ENCODE results near the gene RNF32. TPM values are rescaled to one million over a fixed set of nuclear protein-coding genes. Genes with fewer than 3 reads are reported as not detected.
A peak's percentile ranks its signal among the peaks of the same experiment; 100 is the strongest.

The RNF32 gene
- total and polyA plus RNA-seq, 2 of the 13 experiments (the other 11 are each of a cell fraction or from before 2014, with no cell fraction given), result not detected

DNA sequence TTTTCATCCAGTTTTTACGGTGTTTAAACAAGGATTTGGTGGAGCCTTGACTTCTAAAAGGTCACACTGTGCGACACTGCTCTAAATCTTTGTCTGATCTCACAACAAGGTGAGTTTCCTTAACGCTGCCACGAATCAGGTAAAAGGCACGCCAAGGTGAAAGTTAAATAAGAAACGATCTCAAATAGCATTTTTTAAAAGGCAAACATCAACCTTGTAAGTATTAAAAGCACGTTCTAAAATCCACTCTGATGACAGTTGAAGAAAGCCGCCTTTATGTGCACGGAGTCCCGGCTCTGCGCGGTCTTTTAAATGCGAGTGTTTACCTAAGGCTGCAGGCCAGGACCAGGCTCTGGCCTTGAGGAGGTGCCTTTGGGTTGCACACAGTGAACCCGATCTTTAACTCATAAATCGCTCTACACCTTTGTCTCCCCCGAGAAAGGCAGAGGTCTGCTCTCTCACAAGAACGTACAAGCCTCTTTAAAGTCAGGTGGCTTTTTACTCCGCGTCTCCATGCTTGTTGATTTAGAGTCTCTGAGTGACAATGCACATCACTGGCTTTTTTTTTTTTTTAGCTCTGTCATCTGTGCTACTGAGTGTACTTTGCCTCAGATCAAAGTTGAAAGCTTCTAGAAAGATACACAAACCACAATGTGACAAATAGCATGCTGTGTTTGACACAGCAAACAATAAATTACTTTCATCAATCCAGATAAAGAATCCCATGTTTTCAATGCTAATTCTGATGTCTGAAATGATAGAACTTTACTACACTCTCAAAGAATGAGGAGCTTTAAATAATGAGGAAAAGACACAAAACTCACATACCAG is 25.9 kb upstream of the RNF32 start (continued):
- TF ChIP-seq, protein P1, sequence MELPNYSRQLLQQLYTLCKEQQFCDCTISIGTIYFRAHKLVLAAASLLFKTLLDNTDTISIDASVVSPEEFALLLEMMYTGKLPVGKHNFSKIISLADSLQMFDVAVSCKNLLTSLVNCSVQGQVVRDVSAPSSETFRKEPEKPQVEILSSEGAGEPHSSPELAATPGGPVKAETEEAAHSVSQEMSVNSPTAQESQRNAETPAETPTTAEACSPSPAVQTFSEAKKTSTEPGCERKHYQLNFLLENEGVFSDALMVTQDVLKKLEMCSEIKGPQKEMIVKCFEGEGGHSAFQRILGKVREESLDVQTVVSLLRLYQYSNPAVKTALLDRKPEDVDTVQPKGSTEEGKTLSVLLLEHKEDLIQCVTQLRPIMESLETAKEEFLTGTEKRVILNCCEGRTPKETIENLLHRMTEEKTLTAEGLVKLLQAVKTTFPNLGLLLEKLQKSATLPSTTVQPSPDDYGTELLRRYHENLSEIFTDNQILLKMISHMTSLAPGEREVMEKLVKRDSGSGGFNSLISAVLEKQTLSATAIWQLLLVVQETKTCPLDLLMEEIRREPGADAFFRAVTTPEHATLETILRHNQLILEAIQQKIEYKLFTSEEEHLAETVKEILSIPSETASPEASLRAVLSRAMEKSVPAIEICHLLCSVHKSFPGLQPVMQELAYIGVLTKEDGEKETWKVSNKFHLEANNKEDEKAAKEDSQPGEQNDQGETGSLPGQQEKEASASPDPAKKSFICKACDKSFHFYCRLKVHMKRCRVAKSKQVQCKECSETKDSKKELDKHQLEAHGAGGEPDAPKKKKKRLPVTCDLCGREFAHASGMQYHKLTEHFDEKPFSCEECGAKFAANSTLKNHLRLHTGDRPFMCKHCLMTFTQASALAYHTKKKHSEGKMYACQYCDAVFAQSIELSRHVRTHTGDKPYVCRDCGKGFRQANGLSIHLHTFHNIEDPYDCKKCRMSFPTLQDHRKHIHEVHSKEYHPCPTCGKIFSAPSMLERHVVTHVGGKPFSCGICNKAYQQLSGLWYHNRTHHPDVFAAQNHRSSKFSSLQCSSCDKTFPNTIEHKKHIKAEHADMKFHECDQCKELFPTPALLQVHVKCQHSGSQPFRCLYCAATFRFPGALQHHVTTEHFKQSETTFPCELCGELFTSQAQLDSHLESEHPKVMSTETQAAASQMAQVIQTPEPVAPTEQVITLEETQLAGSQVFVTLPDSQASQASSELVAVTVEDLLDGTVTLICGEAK (IDR thresholded peaks at IDR 0.05), result no peak
- TF ChIP-seq, protein P1 (CRISPR knock-in tag; IDR thresholded peaks at IDR 0.05), result no peak
- TF ChIP-seq ZNF296 (CRISPR knock-in tag; conservative IDR thresholded peaks at IDR 0.05), result no peak
- TF ChIP-seq, protein P2, sequence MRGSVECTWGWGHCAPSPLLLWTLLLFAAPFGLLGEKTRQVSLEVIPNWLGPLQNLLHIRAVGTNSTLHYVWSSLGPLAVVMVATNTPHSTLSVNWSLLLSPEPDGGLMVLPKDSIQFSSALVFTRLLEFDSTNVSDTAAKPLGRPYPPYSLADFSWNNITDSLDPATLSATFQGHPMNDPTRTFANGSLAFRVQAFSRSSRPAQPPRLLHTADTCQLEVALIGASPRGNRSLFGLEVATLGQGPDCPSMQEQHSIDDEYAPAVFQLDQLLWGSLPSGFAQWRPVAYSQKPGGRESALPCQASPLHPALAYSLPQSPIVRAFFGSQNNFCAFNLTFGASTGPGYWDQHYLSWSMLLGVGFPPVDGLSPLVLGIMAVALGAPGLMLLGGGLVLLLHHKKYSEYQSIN (CRISPR knock-in tag; IDR thresholded peaks at IDR 0.05; ENCODE audit: borderline replicate concordance), result no peak
- 0 out of 2 replicates have a peak, but pooled peaks have one; percentile 49 for TF ChIP-seq ZNF790 (CRISPR knock-in tag; IDR thresholded peaks at IDR 0.05; ENCODE audit: borderline replicate concordance)
- TF ChIP-seq GABPB1 (CRISPR knock-in tag; IDR thresholded peaks at IDR 0.05), result peak; percentile 22
- TF ChIP-seq EEA1 (CRISPR knock-in tag; IDR thresholded peaks at IDR 0.05; ENCODE audit: borderline replicate concordance), result no peak
- TF ChIP-seq ZNF550 (CRISPR knock-in tag; IDR thresholded peaks at IDR 0.05; ENCODE audit: borderline replicate concordance), result no peak
- TF ChIP-seq, protein P3, sequence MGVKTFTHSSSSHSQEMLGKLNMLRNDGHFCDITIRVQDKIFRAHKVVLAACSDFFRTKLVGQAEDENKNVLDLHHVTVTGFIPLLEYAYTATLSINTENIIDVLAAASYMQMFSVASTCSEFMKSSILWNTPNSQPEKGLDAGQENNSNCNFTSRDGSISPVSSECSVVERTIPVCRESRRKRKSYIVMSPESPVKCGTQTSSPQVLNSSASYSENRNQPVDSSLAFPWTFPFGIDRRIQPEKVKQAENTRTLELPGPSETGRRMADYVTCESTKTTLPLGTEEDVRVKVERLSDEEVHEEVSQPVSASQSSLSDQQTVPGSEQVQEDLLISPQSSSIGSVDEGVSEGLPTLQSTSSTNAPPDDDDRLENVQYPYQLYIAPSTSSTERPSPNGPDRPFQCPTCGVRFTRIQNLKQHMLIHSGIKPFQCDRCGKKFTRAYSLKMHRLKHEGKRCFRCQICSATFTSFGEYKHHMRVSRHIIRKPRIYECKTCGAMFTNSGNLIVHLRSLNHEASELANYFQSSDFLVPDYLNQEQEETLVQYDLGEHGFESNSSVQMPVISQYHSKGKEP (CRISPR knock-in tag; IDR thresholded peaks at IDR 0.05), result no peak
- no peak for TF ChIP-seq ZNF782 (CRISPR knock-in tag; IDR thresholded peaks at IDR 0.05; ENCODE audit: borderline replicate concordance)
- TF ChIP-seq REPIN1 (CRISPR knock-in tag; IDR thresholded peaks at IDR 0.05; ENCODE audit: borderline replicate concordance, low read depth), result 0 out of 2 replicates have a peak, but pooled peaks have one; percentile 20
- no peak; the same call in 1 of the 2 replicates for TF ChIP-seq SSRP1 (CRISPR knock-in tag; IDR thresholded peaks at IDR 0.05)
- peak; percentile 58 for TF ChIP-seq MXD4 (CRISPR knock-in tag; IDR thresholded peaks at IDR 0.05)
- peak; percentile 81 for TF ChIP-seq TCF7L2 (IDR thresholded peaks at IDR 0.05; ENCODE audit: low read depth, low read length)
- TF ChIP-seq, protein P4, sequence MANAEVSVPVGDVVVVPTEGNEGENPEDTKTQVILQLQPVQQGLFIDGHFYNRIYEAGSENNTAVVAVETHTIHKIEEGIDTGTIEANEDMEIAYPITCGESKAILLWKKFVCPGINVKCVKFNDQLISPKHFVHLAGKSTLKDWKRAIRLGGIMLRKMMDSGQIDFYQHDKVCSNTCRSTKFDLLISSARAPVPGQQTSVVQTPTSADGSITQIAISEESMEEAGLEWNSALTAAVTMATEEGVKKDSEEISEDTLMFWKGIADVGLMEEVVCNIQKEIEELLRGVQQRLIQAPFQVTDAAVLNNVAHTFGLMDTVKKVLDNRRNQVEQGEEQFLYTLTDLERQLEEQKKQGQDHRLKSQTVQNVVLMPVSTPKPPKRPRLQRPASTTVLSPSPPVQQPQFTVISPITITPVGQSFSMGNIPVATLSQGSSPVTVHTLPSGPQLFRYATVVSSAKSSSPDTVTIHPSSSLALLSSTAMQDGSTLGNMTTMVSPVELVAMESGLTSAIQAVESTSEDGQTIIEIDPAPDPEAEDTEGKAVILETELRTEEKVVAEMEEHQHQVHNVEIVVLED (CRISPR knock-in tag; IDR thresholded peaks at IDR 0.05; ENCODE audit: borderline replicate concordance), result 0 out of 2 replicates have a peak, but pooled peaks have one; percentile 17

Data from HepG2 (cell line).